ENCODE measurements around the gene PCDHA3. TPM values are rescaled to one million over a fixed set of nuclear protein-coding genes. Genes with fewer than 3 reads are reported as not detected.
"Not testable (repeated sequence)": the region's sequence is repeated elsewhere in the genome, so short reads cannot be mapped to it uniquely, and the experiment has no call there.

PCDHA3 gene
- total and polyA plus RNA-seq, 12 donors: 0.10 to 1.4 (median 0.27) TPM; not detected in 2

- no peaks in the 10 kb centered on the region for H3K36me3 ChIP-seq (replicated peaks in 1 of 2)
- H3K27ac ChIP-seq: no peak within 1 kb of the TSS
- TF ChIP-seq POLR2A (IDR thresholded peaks at IDR 0.05): no peak
- TF ChIP-seq CTCF (IDR thresholded peaks at IDR 0.05): no peak
- WGBS, 4 donors: 10 to 22% (median 18%) methylated on average over 8 to 27 of the region's 27 CpGs
- DNase-seq: no peak
- peak within 1 kb of the TSS in 1 of 4 donors; percentile 8 for H3K4me3 ChIP-seq
- no peaks in the 10 kb centered on the region for H3K27me3 ChIP-seq
- intact Hi-C loops (cut with DNase I): no loop called here
- no peaks in the 10 kb centered on the region for H3K4me1 ChIP-seq (replicated peaks in 1 of 2)
- peaks cover 3 to 15% (median 7%) of the 10 kb centered on the region in 3 donors for H3K9me3 ChIP-seq (replicated peaks in 1 of 3)
Measured at GRCh38 chr5:140794595-140795258, 6.1 kb upstream of the PCDHA3 start, which contains the start of gene PCDHA2. PCDHA2 (plus strand) TSS chr5:140794852.

GRCh38 chr5:140795259-140795641 is 5.6 kb upstream of the PCDHA3 start:
- Histone ChIP-seq H3K9me3 (replicated peaks in 1 of 3) (peaks cover 3 to 15% (median 12%) of the 10 kb centered on the region in 3 donors), H3K4me3 (peak overlapping the region in 1 of 4 donors; percentile 8)

GRCh38 chr5:140796072-140796717 is 4.7 kb upstream of the PCDHA3 start:
- intact Hi-C loops (cut with DNase I); H3K36me3 ChIP-seq (replicated peaks in 1 of 2); H3K4me3 ChIP-seq; H3K27me3 ChIP-seq; H3K27ac ChIP-seq; H3K4me1 ChIP-seq (replicated peaks in 1 of 2); DNase-seq: not testable (repeated sequence)
- peaks cover 3 to 17% (median 15%) of the 10 kb centered on the region in 3 donors for H3K9me3 ChIP-seq (replicated peaks in 1 of 3)
- WGBS, 4 donors: 39 to 67% (median 49%) methylated on average over 41 to 72 of the region's 72 CpGs

More at GRCh38 chr5:140795259-140795641, 5.6 kb upstream of the PCDHA3 start:
- WGBS, 4 donors: 15 to 26% (median 19%) methylated on average over 15 of the region's 15 CpGs
- no peaks in the 10 kb centered on the region for H3K4me1 ChIP-seq (replicated peaks in 1 of 2)
- intact Hi-C loops (cut with DNase I): no loop called here
- TF ChIP-seq CTCF (IDR thresholded peaks at IDR 0.05) (no peak), POLR2A (IDR thresholded peaks at IDR 0.05) (no peak)
- no peaks in the 10 kb centered on the region for H3K36me3 ChIP-seq (replicated peaks in 1 of 2)
- no peaks in the 10 kb centered on the region for H3K27me3 ChIP-seq
- no peak for DNase-seq
- H3K27ac ChIP-seq: no peak overlapping the region

GRCh38 chr5:140796718-140797095 is 4.2 kb upstream of the PCDHA3 start:
- no peak for DNase-seq
- 44 to 54% (median 44%) methylated on average over 39 of the region's 39 CpGs; no CpG with 5 or more reads in 1 of the 4 donors for WGBS, 4 donors
- Histone ChIP-seq H3K9me3 (replicated peaks in 1 of 3) (peaks cover 3 to 17% (median 15%) of the 10 kb centered on the region in 3 donors), H3K27me3 (no peaks in the 10 kb centered on the region), H3K4me3 (no peak overlapping the region), H3K36me3 (replicated peaks in 1 of 2) (no peaks in the 10 kb centered on the region), H3K27ac (no peak overlapping the region), H3K4me1 (replicated peaks in 1 of 2) (no peaks in the 10 kb centered on the region)
- no peak for TF ChIP-seq CTCF (IDR thresholded peaks at IDR 0.05)
- no peak for TF ChIP-seq POLR2A (IDR thresholded peaks at IDR 0.05)
- intact Hi-C loops (cut with DNase I): no loop called here

All from adrenal gland (tissue), 12 donors.